Lower lobe of right lung (tissue), 2 donors: ENCODE measurements around the gene ATP10A. TPM values are rescaled to one million over a fixed set of nuclear protein-coding genes. Genes with fewer than 3 reads are reported as not detected.

Experiments used
- ATAC-seq, 2 donors: fragments of 200-7000 bp; cut with Tn5 transposase; one replicate each; pipeline ENCODE4 v1.9.1; 2020 to 2022; ENCODE audit warnings: mild to moderate bottlenecking in 2 of 2, moderate library complexity in 2 of 2
- DNase-seq: peaks from one replicate; pipeline ENCODE4 v3.0.0-alpha.2; 2020
- H3K27ac ChIP-seq: fragments of 200-600 bp; one replicate; pipeline ENCODE4 v1.8.0; 2022
- H3K27me3 ChIP-seq: fragments of 200-600 bp; one replicate; pipeline ENCODE4 v1.8.0; 2022; ENCODE audit warnings: low read depth
- H3K36me3 ChIP-seq: fragments of 200-600 bp; one replicate; pipeline ENCODE4 v1.8.0; 2022; ENCODE audit warnings: mild to moderate bottlenecking
- H3K4me1 ChIP-seq: fragments of 200-600 bp; one replicate; pipeline ENCODE4 v1.8.0; 2022
- H3K4me3 ChIP-seq: fragments of 200-600 bp; one replicate; pipeline ENCODE4 v1.8.0; 2022; ENCODE audit warnings: mild to moderate bottlenecking
- H3K9me3 ChIP-seq: fragments of 200-600 bp; one replicate; pipeline ENCODE4 v1.8.0; 2022
- intact Hi-C: fragments of 100-400 bp; cut with DNase I; formaldehyde crosslinking; loops from one replicate; pipeline ENCODE4 v1.11.0; 2022
- long read RNA-seq: library from polyadenylated mRNA; unstranded; transcript quantifications from one replicate; pipeline ENCODE4 v2.0.0, GENCODE V29; 2021
- total RNA-seq: library from RNA; stranded (reverse); fragmentation: NEBNext Ultra II Directional; extraction: Animal tissue kit (Norgen Biotek cat#: 25700); gene quantifications from one replicate; pipeline ENCODE4 v1.2.1, GENCODE V29; 2021
- TF ChIP-seq, protein P1 (sequence below): fragments of 200-600 bp; IDR thresholded peaks from one replicate; pipeline ENCODE4 v1.8.0; 2022; ENCODE audit warnings: antibody characterized with exemption, mild to moderate bottlenecking
- donor health status: DM: no; HTN: yes; CAD: no; lungs with severe emphysema.

Gene ATP10A, protein sequence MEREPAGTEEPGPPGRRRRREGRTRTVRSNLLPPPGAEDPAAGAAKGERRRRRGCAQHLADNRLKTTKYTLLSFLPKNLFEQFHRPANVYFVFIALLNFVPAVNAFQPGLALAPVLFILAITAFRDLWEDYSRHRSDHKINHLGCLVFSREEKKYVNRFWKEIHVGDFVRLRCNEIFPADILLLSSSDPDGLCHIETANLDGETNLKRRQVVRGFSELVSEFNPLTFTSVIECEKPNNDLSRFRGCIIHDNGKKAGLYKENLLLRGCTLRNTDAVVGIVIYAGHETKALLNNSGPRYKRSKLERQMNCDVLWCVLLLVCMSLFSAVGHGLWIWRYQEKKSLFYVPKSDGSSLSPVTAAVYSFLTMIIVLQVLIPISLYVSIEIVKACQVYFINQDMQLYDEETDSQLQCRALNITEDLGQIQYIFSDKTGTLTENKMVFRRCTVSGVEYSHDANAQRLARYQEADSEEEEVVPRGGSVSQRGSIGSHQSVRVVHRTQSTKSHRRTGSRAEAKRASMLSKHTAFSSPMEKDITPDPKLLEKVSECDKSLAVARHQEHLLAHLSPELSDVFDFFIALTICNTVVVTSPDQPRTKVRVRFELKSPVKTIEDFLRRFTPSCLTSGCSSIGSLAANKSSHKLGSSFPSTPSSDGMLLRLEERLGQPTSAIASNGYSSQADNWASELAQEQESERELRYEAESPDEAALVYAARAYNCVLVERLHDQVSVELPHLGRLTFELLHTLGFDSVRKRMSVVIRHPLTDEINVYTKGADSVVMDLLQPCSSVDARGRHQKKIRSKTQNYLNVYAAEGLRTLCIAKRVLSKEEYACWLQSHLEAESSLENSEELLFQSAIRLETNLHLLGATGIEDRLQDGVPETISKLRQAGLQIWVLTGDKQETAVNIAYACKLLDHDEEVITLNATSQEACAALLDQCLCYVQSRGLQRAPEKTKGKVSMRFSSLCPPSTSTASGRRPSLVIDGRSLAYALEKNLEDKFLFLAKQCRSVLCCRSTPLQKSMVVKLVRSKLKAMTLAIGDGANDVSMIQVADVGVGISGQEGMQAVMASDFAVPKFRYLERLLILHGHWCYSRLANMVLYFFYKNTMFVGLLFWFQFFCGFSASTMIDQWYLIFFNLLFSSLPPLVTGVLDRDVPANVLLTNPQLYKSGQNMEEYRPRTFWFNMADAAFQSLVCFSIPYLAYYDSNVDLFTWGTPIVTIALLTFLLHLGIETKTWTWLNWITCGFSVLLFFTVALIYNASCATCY (N-terminal part only)
- 43.5 TPM for total RNA-seq
- long read RNA-seq, full-length matches to known transcripts: 19 of 61 reads
- long read RNA-seq, partial matches to known transcripts: 17 of 61 reads
- long read RNA-seq, other reads (novel, unspliced or antisense): 25 of 61 reads

DNA sequence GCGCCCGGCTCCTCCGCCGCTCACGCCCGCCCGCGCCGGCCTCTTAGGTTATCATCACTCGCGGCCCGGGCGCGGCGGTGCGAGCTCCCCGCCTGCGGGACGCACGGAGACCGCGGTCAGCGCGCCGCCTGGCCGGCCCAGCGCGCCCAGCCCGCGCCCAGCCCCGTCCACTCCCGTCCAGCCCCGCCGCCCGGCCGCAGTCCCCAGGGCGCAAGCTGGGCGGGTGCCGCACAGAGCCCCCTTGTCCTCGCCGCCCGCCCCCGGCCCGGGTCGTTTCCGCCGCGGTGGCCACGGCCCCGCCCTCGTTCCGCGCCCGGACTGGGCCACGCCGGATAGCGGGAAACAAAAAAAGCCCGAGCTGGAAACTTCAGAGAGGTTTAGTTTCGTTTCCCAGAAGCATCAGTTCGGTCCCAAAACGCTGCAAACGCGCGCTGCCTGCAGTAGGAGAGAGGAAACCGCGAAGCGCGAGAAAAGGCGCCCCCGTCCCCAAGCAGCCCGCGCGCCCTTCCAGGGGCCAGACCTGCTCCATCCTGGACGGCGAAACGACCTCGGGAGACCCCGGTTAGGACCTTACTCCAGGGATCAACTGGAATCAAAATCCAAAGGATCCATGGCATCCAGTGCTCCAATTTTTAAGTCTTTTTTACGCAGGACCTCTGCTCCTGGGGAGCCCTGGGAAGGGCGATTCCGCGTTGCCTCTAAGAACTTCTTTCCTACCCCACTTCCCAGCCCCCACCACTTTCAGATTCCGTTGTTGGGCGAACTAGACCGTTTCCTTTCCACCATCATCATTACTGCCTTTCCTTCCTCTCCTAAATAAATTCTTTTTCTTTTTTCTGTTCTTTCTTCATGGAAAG lies at the start of gene ATP10A:
TSS of gene ATP10A (minus strand) at position 217 of the 857 bp plus-strand sequence. CDS start 231 bp downstream, outside the sequence.
- TF ChIP-seq, protein P1, sequence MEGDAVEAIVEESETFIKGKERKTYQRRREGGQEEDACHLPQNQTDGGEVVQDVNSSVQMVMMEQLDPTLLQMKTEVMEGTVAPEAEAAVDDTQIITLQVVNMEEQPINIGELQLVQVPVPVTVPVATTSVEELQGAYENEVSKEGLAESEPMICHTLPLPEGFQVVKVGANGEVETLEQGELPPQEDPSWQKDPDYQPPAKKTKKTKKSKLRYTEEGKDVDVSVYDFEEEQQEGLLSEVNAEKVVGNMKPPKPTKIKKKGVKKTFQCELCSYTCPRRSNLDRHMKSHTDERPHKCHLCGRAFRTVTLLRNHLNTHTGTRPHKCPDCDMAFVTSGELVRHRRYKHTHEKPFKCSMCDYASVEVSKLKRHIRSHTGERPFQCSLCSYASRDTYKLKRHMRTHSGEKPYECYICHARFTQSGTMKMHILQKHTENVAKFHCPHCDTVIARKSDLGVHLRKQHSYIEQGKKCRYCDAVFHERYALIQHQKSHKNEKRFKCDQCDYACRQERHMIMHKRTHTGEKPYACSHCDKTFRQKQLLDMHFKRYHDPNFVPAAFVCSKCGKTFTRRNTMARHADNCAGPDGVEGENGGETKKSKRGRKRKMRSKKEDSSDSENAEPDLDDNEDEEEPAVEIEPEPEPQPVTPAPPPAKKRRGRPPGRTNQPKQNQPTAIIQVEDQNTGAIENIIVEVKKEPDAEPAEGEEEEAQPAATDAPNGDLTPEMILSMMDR: no peak
- H3K9me3 ChIP-seq: no peaks in the 10 kb centered on the region
- DNase-seq: peak; percentile 62
- H3K4me3 ChIP-seq: peak within 1 kb of the TSS; percentile 70
- H3K36me3 ChIP-seq: no peaks in the 10 kb centered on the region
- peak within 1 kb of the TSS; percentile 84 for H3K27ac ChIP-seq
- intact Hi-C loops: no loop called here
- ATAC-seq: peak; percentile 43 to 45
- H3K4me1 ChIP-seq: peaks cover 42% of the 10 kb centered on the region
- peaks cover 10% of the 10 kb centered on the region for H3K27me3 ChIP-seq

DNA sequence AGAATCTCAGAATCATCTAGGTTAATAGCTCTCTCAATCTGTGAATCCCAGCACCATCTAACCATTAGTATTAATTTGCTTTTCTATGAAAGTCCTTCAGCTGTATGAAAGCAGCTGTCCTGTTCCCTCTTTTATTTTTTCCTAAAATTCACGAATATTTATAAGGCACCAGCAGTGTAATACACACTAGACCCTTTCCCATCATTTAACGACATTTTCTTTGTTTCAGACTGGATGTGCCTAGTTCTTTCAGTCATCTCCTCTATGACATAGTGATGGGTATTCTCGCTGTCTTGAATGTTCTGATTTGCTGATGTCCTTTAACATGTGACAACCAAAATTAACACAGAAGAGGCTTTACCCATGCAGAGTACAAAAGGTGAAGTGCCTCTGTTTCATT lies 48.9 kb upstream of the ATP10A start:
- no peak overlapping the region for H3K27ac ChIP-seq
- no peaks in the 10 kb centered on the region for H3K36me3 ChIP-seq
- ATAC-seq (no peak), DNase-seq (no peak)
- no peaks in the 10 kb centered on the region for H3K4me1 ChIP-seq
- H3K4me3 ChIP-seq: no peak overlapping the region
- intact Hi-C loops: no loop called here
- H3K9me3 ChIP-seq: peaks cover 4% of the 10 kb centered on the region
- H3K27me3 ChIP-seq: no peaks in the 10 kb centered on the region
- TF ChIP-seq, protein P1: no peak

DNA sequence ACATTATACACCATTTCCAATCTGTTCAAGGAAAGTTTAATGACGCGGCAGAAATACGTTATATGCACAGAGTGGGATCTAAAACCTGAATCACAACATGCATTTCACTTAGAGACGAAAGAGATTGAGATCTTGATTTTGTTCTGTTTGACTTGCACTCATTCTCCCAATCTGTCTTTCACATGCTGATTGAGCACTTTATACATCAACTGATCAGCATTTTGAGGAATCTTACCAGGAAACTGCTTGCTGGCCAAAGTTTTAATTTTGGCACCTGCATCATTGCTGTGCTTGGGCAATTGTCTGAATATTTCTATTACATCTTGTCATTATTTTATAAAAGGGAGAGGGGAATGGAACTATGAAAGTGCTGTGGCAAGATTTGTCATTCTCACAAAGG lies 47.7 kb upstream of the ATP10A start:
- Histone ChIP-seq H3K27me3 (no peaks in the 10 kb centered on the region), H3K36me3 (no peaks in the 10 kb centered on the region), H3K4me1 (no peaks in the 10 kb centered on the region), H3K4me3 (no peak overlapping the region), H3K9me3 (peaks cover 4% of the 10 kb centered on the region), H3K27ac (no peak overlapping the region)
- TF ChIP-seq, protein P1: no peak
- DNase-seq: no peak
- no peak for ATAC-seq
- intact Hi-C loops: no loop called here

DNA sequence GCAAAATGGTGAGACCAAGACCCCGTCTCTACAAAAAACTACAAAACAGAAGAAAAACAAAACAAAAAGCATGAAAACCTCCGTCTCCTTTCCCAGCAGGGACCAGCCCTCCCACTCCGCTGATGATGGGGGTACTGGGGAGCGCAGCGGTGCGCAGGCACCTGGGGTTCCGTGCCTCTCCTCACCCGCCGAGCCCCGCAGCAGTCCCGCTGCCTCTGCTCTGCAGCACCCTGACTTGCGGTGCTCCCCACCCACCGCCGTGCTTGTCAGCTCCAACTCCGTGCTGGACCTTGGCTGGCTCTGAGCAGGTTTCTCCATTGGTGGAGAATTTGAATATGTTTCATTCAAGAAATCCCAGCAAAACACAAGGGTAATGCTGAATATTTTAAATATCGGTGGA lies 46.7 kb upstream of the ATP10A start:
- Histone ChIP-seq H3K27me3 (no peaks in the 10 kb centered on the region), H3K9me3 (peaks cover 4% of the 10 kb centered on the region), H3K36me3 (no peaks in the 10 kb centered on the region), H3K4me1 (no peaks in the 10 kb centered on the region), H3K4me3 (no peak overlapping the region), H3K27ac (no peak overlapping the region)
- ATAC-seq (no peak), DNase-seq (no peak)
- TF ChIP-seq, protein P1: no peak
- intact Hi-C loops: no loop called here
